ENCODE data around the gene FOXD1.
"Not testable (repeated sequence)": the region's sequence is repeated elsewhere in the genome, so short reads cannot be mapped to it uniquely, and the experiment has no call there.

The FOXD1 gene

GRCh38 chr5:73448463-73449136 is at the start of gene FOXD1:
Gene FOXD1 (minus strand): TSS chr5:73448777. CDS start chr5:73448362, 415 bp downstream.
- peak; percentile 31 for FAIRE-seq

GRCh38 chr5:73497497-73498056 is 49.0 kb upstream of the FOXD1 start:
- FAIRE-seq, result no peak
- no peak for DNase-seq (ENCODE audit: low spot score)

More at GRCh38 chr5:73448463-73449136, at the start of gene FOXD1:
- peak; percentile 84 for DNase-seq (ENCODE audit: low spot score)

- DNase-seq (ENCODE audit: low spot score), result peak; percentile 54
- FAIRE-seq, result no peak
Measured at GRCh38 chr5:73496984-73497457, 48.4 kb upstream of the FOXD1 start.

GRCh38 chr5:73495772-73496335 is 47.3 kb upstream of the FOXD1 start:
- no peak for FAIRE-seq
- no peak for DNase-seq (ENCODE audit: low spot score)

- FAIRE-seq (no peak), DNase-seq (ENCODE audit: low spot score) (no peak)
Measured at GRCh38 chr5:73494721-73495120, 46.1 kb upstream of the FOXD1 start.

- FAIRE-seq (no peak), DNase-seq (ENCODE audit: low spot score) (no peak)
Measured at GRCh38 chr5:73493421-73493820, 44.8 kb upstream of the FOXD1 start.

GRCh38 chr5:73491155-73491554 is 42.6 kb upstream of the FOXD1 start:
- DNase-seq (ENCODE audit: low spot score) (no peak), FAIRE-seq (no peak)

- no peak for FAIRE-seq
Measured at GRCh38 chr5:73490088-73490487, 41.5 kb upstream of the FOXD1 start.

GRCh38 chr5:73488806-73489205 is 40.2 kb upstream of the FOXD1 start:
- FAIRE-seq, result no peak
- no peak for DNase-seq (ENCODE audit: low spot score)

More at GRCh38 chr5:73490088-73490487, 41.5 kb upstream of the FOXD1 start:
- DNase-seq (ENCODE audit: low spot score), result no peak

- FAIRE-seq, result no peak
- no peak for DNase-seq (ENCODE audit: low spot score)
Measured at GRCh38 chr5:73487815-73488214, 39.2 kb upstream of the FOXD1 start.

- DNase-seq (ENCODE audit: low spot score); FAIRE-seq: not testable (repeated sequence)
Measured at GRCh38 chr5:73487257-73487656, 38.7 kb upstream of the FOXD1 start.

GRCh38 chr5:73486119-73486899 is 37.7 kb upstream of the FOXD1 start:
- FAIRE-seq (no peak), DNase-seq (ENCODE audit: low spot score) (no peak)

- DNase-seq (ENCODE audit: low spot score) (no peak), FAIRE-seq (no peak)
Measured at GRCh38 chr5:73485715-73486114, 37.1 kb upstream of the FOXD1 start.

- FAIRE-seq, result no peak
- DNase-seq (ENCODE audit: low spot score), result no peak
Measured at GRCh38 chr5:73484511-73484910, 35.9 kb upstream of the FOXD1 start.

- no peak for FAIRE-seq
- no peak for DNase-seq (ENCODE audit: low spot score)
Measured at GRCh38 chr5:73483676-73484075, 35.1 kb upstream of the FOXD1 start.

GRCh38 chr5:73482383-73483136 is 34.0 kb upstream of the FOXD1 start:
- DNase-seq (ENCODE audit: low spot score), result no peak
- no peak for FAIRE-seq

- no peak for DNase-seq (ENCODE audit: low spot score)
- FAIRE-seq, result no peak
Measured at GRCh38 chr5:73480500-73480899, 31.9 kb upstream of the FOXD1 start.

- FAIRE-seq (no peak), DNase-seq (ENCODE audit: low spot score) (no peak)
Measured at GRCh38 chr5:73472116-73472515, 23.5 kb upstream of the FOXD1 start.

- FAIRE-seq, result no peak
- DNase-seq (ENCODE audit: low spot score), result no peak
Measured at GRCh38 chr5:73471654-73472053, 23.1 kb upstream of the FOXD1 start.

GRCh38 chr5:73469878-73470277 is 21.3 kb upstream of the FOXD1 start:
- FAIRE-seq (no peak), DNase-seq (ENCODE audit: low spot score) (no peak)

GRCh38 chr5:73468638-73469037 is 20.1 kb upstream of the FOXD1 start:
- DNase-seq (ENCODE audit: low spot score); FAIRE-seq: not testable (repeated sequence)
